A549 (cell line): ENCODE data around the gene MAP3K21. TPM values are rescaled to one million over a fixed set of nuclear protein-coding genes. Genes with fewer than 3 reads are reported as not detected.

Source experiments
- ATAC-seq, 2 experiments: fragments of 200-7000 bp in 1 of 2; fragments of >200 bp in 1 of 2; cut with Nextera tagmentation in 1 of 2; cut with Tn5 transposase in 1 of 2; 3 replicates each; pipeline versions ENCODE4 v1.8.0 to v1.9.1; 2018 to 2020; ENCODE audit warnings: mild to moderate bottlenecking in 1 of 2, moderate library complexity in 1 of 2
- CTCF ChIA-PET: fragments of 300-600 bp; sonication (Branson Sonifier 250); formaldehyde crosslinking; extraction: SDS; loops from one replicate; lab custom pipeline; 2021; ENCODE audit warnings: antibody characterized with exemption, inconsistent platforms; lab: Yijun Ruan, JAX
- POLR2A ChIA-PET: fragments of 350-600 bp; formaldehyde crosslinking; extraction: SDS; loops from one replicate; lab custom pipeline; 2021; ENCODE audit warnings: antibody characterized with exemption, inconsistent platforms; lab: Yijun Ruan, JAX
- DNase-seq, 2 experiments: peaks; one replicate each; pipeline versions ENCODE4 v3.0.0 to v3.0.0-alpha.2; 2011 to 2016; ENCODE audit warnings: low read depth in 1 of 2, low spot score in 1 of 2
- FAIRE-seq: peaks from 2 replicates; lab custom pipeline; 2011; peaks lifted over from hg19 to GRCh38; lab: Jason Lieb, UNC
- H3K27ac ChIP-seq, 2 experiments: fragments of >200 bp; sonication (Bioruptor Twin); formaldehyde crosslinking; 3 replicates each; pipeline ENCODE4 v1.5.1; 2016 to 2017
- H3K4me1 ChIP-seq: fragments of >200 bp; sonication (Bioruptor Twin); formaldehyde crosslinking; 3 replicates; pipeline ENCODE4 v1.6.1; 2016
- H3K4me2 ChIP-seq: fragments of >200 bp; sonication (Bioruptor Twin); formaldehyde crosslinking; 3 replicates; pipeline ENCODE4 v1.6.1; 2016
- H3K4me3 ChIP-seq: fragments of >200 bp; sonication (Bioruptor Twin); formaldehyde crosslinking; 3 replicates; pipeline ENCODE4 v1.5.1; 2016
- H3K9me3 ChIP-seq: fragments of >200 bp; sonication (Bioruptor Twin); formaldehyde crosslinking; 3 replicates; pipeline ENCODE4 v1.6.1; 2016
- CTCF ChIP-seq: fragments of >200 bp; sonication (Bioruptor Twin); formaldehyde crosslinking; IDR thresholded peaks from 3 replicates; pipeline ENCODE4 v1.5.1; 2016
- EHF ChIP-seq: fragments of 250-450 bp; sonication (Bioruptor Pico); IDR thresholded peaks from 2 replicates; pipeline ENCODE4 v1.5.0; 2020; ENCODE audit warnings: mild to moderate bottlenecking
- ELK1 ChIP-seq: fragments of 150-350 bp; IDR thresholded peaks from 2 replicates; pipeline ENCODE4 v1.6.1; 2014; ENCODE audit warnings: low read depth, mild to moderate bottlenecking, low read length
- FOSB ChIP-seq: fragments of 250-450 bp; sonication (Bioruptor Pico); IDR thresholded peaks from 2 replicates; pipeline ENCODE4 v1.5.0; 2020; ENCODE audit warnings: mild to moderate bottlenecking, moderate library complexity
- HDAC2 ChIP-seq: fragments of 200-600 bp; sonication (generic); IDR thresholded peaks from 2 replicates; pipeline ENCODE4 v1.6.1; 2016
- HEYL ChIP-seq: fragments of 250-450 bp; sonication (Bioruptor Pico); IDR thresholded peaks from 2 replicates; pipeline ENCODE4 v1.8.0; 2021; ENCODE audit warnings: mild to moderate bottlenecking, moderate library complexity
- HMGXB4 ChIP-seq: fragments of 250-450 bp; sonication (Bioruptor Pico); IDR thresholded peaks from 2 replicates; pipeline ENCODE4 v1.5.0; 2021; ENCODE audit warnings: mild to moderate bottlenecking, moderate library complexity, borderline replicate concordance
- HOXA7 ChIP-seq: fragments of 250-450 bp; sonication (Bioruptor Pico); IDR thresholded peaks from 2 replicates; pipeline ENCODE4 v1.5.0; 2020; ENCODE audit warnings: mild to moderate bottlenecking, moderate library complexity
- HOXB13 ChIP-seq: fragments of 250-450 bp; sonication (Bioruptor Pico); IDR thresholded peaks from 2 replicates; pipeline ENCODE4 v1.5.0; 2020; ENCODE audit warnings: low read depth, mild to moderate bottlenecking, moderate library complexity
- HOXB5 ChIP-seq: fragments of 250-450 bp; sonication (Bioruptor Pico); IDR thresholded peaks from 2 replicates; pipeline ENCODE4 v1.5.0; 2020; ENCODE audit warnings: mild to moderate bottlenecking, moderate library complexity
- JUNB ChIP-seq: fragments of >200 bp; sonication (Bioruptor Twin); formaldehyde crosslinking; IDR thresholded peaks from 2 replicates; pipeline ENCODE4 v1.6.1; 2016
- MAX ChIP-seq: IDR thresholded peaks from 2 replicates; pipeline ENCODE4 v1.6.1; 2012
- NR3C1 ChIP-seq: fragments of >200 bp; sonication (Bioruptor Twin); formaldehyde crosslinking; IDR thresholded peaks from 3 replicates; pipeline ENCODE4 v1.6.1; 2017
- POLR2A ChIP-seq: IDR thresholded peaks from 2 replicates; pipeline ENCODE4 v1.6.1; 2012; ENCODE audit warnings: mild to moderate bottlenecking, low read length
- REST ChIP-seq: fragments of 200-600 bp; sonication (generic); IDR thresholded peaks from 2 replicates; pipeline ENCODE4 v1.6.1; 2016; ENCODE audit warnings: antibody characterized with exemption, mild to moderate bottlenecking, moderate library complexity
- SREBF2 ChIP-seq: fragments of 450-650 bp; IDR thresholded peaks from 2 replicates; pipeline ENCODE4 v1.6.1; 2014; ENCODE audit warnings: mild to moderate bottlenecking, moderate library complexity
- TFCP2L1 ChIP-seq: fragments of 250-450 bp; sonication (Bioruptor Pico); IDR thresholded peaks from 2 replicates; pipeline ENCODE4 v1.5.0; 2021; ENCODE audit warnings: mild to moderate bottlenecking
- ZFP36 ChIP-seq: fragments of 450-650 bp; IDR thresholded peaks from 2 replicates; pipeline ENCODE4 v1.6.1; 2014; ENCODE audit warnings: borderline replicate concordance; ENCODE audit not compliant: partially characterized antibody
- ZSCAN20 ChIP-seq: fragments of 250-450 bp; sonication (Bioruptor Pico); IDR thresholded peaks from 2 replicates; pipeline ENCODE4 v1.8.0; 2022; ENCODE audit warnings: mild to moderate bottlenecking, moderate library complexity
- WGBS: methylation state at CpG from one replicate; pipeline ENCODE4 v1.1.6; 2017; ENCODE audit errors: missing lambda C conversion rate; 5-methylcytosine and 5-hydroxymethylcytosine counted together
- polyA plus RNA-seq, 4 experiments: library from polyadenylated mRNA; depleted of rRNA in 3 of 4; stranded (reverse); fragments of >200 nt; fragmentation: RNase III in 1 of 4; extraction: RNeasy Plus Mini Kit Qiagen cat#74134 plus additional on column Dnase treatment in 1 of 4; gene quantifications; 2 replicates in 3 of 4; 3 replicates in 1 of 4; pipeline ENCODE4 v1.2.3, GENCODE V29; 2011 to 2017

The MAP3K21 gene
- polyA plus RNA-seq, 2 of the 4 experiments (the other 2 are of a cell fraction), result 14.4 to 26.9 TPM

GRCh38 chr1:233278631-233279030, 48.9 kb upstream of the MAP3K21 start:
- POLR2A ChIA-PET, result no interaction called here
- Histone ChIP-seq H3K4me2 (no peak overlapping the region), H3K9me3 (no peaks in the 10 kb centered on the region), H3K4me1 (peaks cover 18% of the 10 kb centered on the region; the same call in 2 of the 3 replicates), H3K27ac (peak overlapping the region in 1 of 2 experiments; percentile 19; a peak in 1 of 6 replicates), H3K4me3 (no peak overlapping the region)
- no peak for FAIRE-seq
- CTCF ChIA-PET, result interaction anchor here (0.8 to 1.2 kb wide), 2 partner anchors 10 to 36 kb away, joined by 3 to 5 read pairs; no protein-coding TSS in a partner anchor
- ATAC-seq, result peak in 1 of 2 experiments; percentile 32; a peak in 2 of 6 replicates
- 90% methylated on average over 1 of the region's 1 CpG for WGBS
- no peak for DNase-seq
- no peak for TF ChIP-seq MAX

- no peak for DNase-seq
- WGBS, result 76% methylated on average over 2 of the region's 2 CpGs
- POLR2A ChIA-PET, result no interaction called here
- peaks cover 10% of the 10 kb centered on the region; the same call in 1 of the 3 replicates for H3K4me1 ChIP-seq
- no peak overlapping the region for H3K4me2 ChIP-seq
- ATAC-seq, result no peak
- no peak for TF ChIP-seq HOXB13 (CRISPR knock-in tag)
- 0 out of 2 replicates have a peak, but pooled peaks have one; percentile 46 for TF ChIP-seq HDAC2
- no peak for TF ChIP-seq POLR2A
- TF ChIP-seq, all 56 proteins: peak for 1
- Histone ChIP-seq H3K27ac (no peak overlapping the region), H3K4me3 (no peak overlapping the region), H3K9me3 (no peaks in the 10 kb centered on the region)
- FAIRE-seq, result no peak
- CTCF ChIA-PET, result no interaction called here
Observed at GRCh38 chr1:233279971-233280370, 47.6 kb upstream of the MAP3K21 start.

- Histone ChIP-seq H3K4me2 (no peak overlapping the region), H3K9me3 (no peaks in the 10 kb centered on the region), H3K4me3 (no peak overlapping the region), H3K27ac (no peak overlapping the region), H3K4me1 (peaks cover 10% of the 10 kb centered on the region; the same call in 1 of the 3 replicates)
- TF ChIP-seq ZFP36 (no peak), JUNB (no peak), HEYL (CRISPR knock-in tag) (no peak), FOSB (CRISPR knock-in tag) (no peak)
- ChIA-PET CTCF (interaction anchor here (0.7 kb wide), 1 partner anchor 1092 kb away, joined by 3 read pairs; no protein-coding TSS in a partner anchor), POLR2A (no interaction called here)
- WGBS, result 96% methylated on average over 8 of the region's 8 CpGs
- FAIRE-seq, result no peak
- no peak for ATAC-seq
- DNase-seq, result no peak
Observed at GRCh38 chr1:233281711-233282581, 45.6 kb upstream of the MAP3K21 start.

GRCh38 chr1:233282582-233282886, 45.0 kb upstream of the MAP3K21 start:
- POLR2A ChIA-PET, result no interaction called here
- 93% methylated on average over 3 of the region's 3 CpGs for WGBS
- H3K27ac ChIP-seq, result no peak overlapping the region
- DNase-seq (no peak), ATAC-seq (no peak), FAIRE-seq (no peak)
- H3K4me1 ChIP-seq, result peaks cover 10% of the 10 kb centered on the region; the same call in 1 of the 3 replicates
- no peak overlapping the region for H3K4me2 ChIP-seq
- H3K9me3 ChIP-seq, result no peaks in the 10 kb centered on the region
- TF ChIP-seq MAX (no peak), ZSCAN20 (CRISPR knock-in tag) (no peak), FOSB (CRISPR knock-in tag) (no peak), HMGXB4 (no peak), EHF (CRISPR knock-in tag) (no peak), HOXB13 (CRISPR knock-in tag) (no peak), CTCF (no peak), HOXB5 (CRISPR knock-in tag) (no peak), SREBF2 (no peak), ELK1 (no peak), REST (no peak), HOXA7 (CRISPR knock-in tag) (no peak), NR3C1 (no peak), ZFP36 (no peak), TFCP2L1 (no peak), POLR2A (no peak)
- CTCF ChIA-PET, result no interaction called here
- no peak overlapping the region for H3K4me3 ChIP-seq
